ENCODE results near the gene CD274.

CD274 gene

GRCh38 chr9:5500441-5501235 lies 50.3 kb downstream of the CD274 start:
- DNase-seq = no peak

- DNase-seq = no peak
Measured at GRCh38 chr9:5502553-5502952, 52.2 kb downstream of the CD274 start.

- DNase-seq = no peak
Measured at GRCh38 chr9:5509573-5509972, 59.2 kb downstream of the CD274 start.

GRCh38 chr9:5510360-5510931 lies 60.1 kb downstream of the CD274 start, which contains the start of gene PDCD1LG2:
Gene PDCD1LG2, plus strand, starts transcription at chr9:5510531. Its CDS starts 12,016 bp downstream, at chr9:5522547.
- no peak for DNase-seq

- DNase-seq = no peak
Measured at GRCh38 chr9:5510989-5511388, 60.6 kb downstream of the CD274 start.

GRCh38 chr9:5511476-5511875 lies 61.1 kb downstream of the CD274 start:
- DNase-seq = no peak

- no peak for DNase-seq
Measured at GRCh38 chr9:5511935-5512580, 61.7 kb downstream of the CD274 start.

GRCh38 chr9:5512658-5513452 lies 62.5 kb downstream of the CD274 start:
- no peak for DNase-seq

GRCh38 chr9:5513966-5514616 lies 63.7 kb downstream of the CD274 start:
- no peak for DNase-seq

GRCh38 chr9:5514617-5515260 lies 64.4 kb downstream of the CD274 start:
- DNase-seq = no peak

GRCh38 chr9:5515261-5515650 lies 64.9 kb downstream of the CD274 start:
- DNase-seq = no peak

GRCh38 chr9:5516453-5517220 lies 66.3 kb downstream of the CD274 start:
- DNase-seq = no peak

GRCh38 chr9:5518171-5518936 lies 68.0 kb downstream of the CD274 start:
- DNase-seq = no peak

- DNase-seq = no peak
Measured at GRCh38 chr9:5518937-5519319, 68.6 kb downstream of the CD274 start.

All from right kidney (tissue), 1 donor.